WI38 (cell line): Measurements from ENCODE around the gene PRKCZ.

Source experiments
- H3K4me3 ChIP-seq: 2 replicates; pipeline ENCODE4 v1.5.1; 2011; ENCODE audit warnings: low read depth, mild to moderate bottlenecking, control low read depth, low read length
- CTCF ChIP-seq: IDR thresholded peaks from 2 replicates; pipeline ENCODE4 v1.5.1; 2012; ENCODE audit warnings: low read depth, mild to moderate bottlenecking, control low read depth, low read length

Gene PRKCZ

GRCh38 chr1:2049718-2050431 is at the start of gene PRKCZ:
PRKCZ (plus strand) TSS chr1:2050411; CDS start chr1:2050631, 220 bp downstream.
- no peak within 1 kb of the TSS for H3K4me3 ChIP-seq
- TF ChIP-seq CTCF = no peak

GRCh38 chr1:2000432-2000831 is 49.8 kb upstream of the PRKCZ start:
- no peak overlapping the region for H3K4me3 ChIP-seq
- TF ChIP-seq CTCF = no peak

GRCh38 chr1:2000850-2001249 is 49.4 kb upstream of the PRKCZ start:
- no peak for TF ChIP-seq CTCF
- no peak overlapping the region for H3K4me3 ChIP-seq

- TF ChIP-seq CTCF = no peak
Measured at GRCh38 chr1:2001773-2002411, 48.3 kb upstream of the PRKCZ start.

GRCh38 chr1:2003541-2004131 is 46.6 kb upstream of the PRKCZ start, which contains the start of gene CFAP74:
CFAP74 (minus strand) TSS chr1:2003786; CDS start chr1:1990956, 12,830 bp downstream.
- TF ChIP-seq CTCF = no peak
- no peak within 1 kb of the TSS for H3K4me3 ChIP-seq

More at GRCh38 chr1:2001773-2002411, 48.3 kb upstream of the PRKCZ start:
- H3K4me3 ChIP-seq = no peak overlapping the region

GRCh38 chr1:2004856-2005255 is 45.4 kb upstream of the PRKCZ start:
- H3K4me3 ChIP-seq = no peak overlapping the region
- no peak for TF ChIP-seq CTCF
